ENCODE results near the gene DENND1C. TPM values are rescaled to one million over a fixed set of nuclear protein-coding genes. Genes with fewer than 3 reads are reported as not detected.
A peak's percentile ranks its signal among the peaks of the same experiment; 100 is the strongest.

DENND1C gene
- total RNA-seq, 2 donors from 2014 or later: 64.3 to 73.2 TPM

DNA sequence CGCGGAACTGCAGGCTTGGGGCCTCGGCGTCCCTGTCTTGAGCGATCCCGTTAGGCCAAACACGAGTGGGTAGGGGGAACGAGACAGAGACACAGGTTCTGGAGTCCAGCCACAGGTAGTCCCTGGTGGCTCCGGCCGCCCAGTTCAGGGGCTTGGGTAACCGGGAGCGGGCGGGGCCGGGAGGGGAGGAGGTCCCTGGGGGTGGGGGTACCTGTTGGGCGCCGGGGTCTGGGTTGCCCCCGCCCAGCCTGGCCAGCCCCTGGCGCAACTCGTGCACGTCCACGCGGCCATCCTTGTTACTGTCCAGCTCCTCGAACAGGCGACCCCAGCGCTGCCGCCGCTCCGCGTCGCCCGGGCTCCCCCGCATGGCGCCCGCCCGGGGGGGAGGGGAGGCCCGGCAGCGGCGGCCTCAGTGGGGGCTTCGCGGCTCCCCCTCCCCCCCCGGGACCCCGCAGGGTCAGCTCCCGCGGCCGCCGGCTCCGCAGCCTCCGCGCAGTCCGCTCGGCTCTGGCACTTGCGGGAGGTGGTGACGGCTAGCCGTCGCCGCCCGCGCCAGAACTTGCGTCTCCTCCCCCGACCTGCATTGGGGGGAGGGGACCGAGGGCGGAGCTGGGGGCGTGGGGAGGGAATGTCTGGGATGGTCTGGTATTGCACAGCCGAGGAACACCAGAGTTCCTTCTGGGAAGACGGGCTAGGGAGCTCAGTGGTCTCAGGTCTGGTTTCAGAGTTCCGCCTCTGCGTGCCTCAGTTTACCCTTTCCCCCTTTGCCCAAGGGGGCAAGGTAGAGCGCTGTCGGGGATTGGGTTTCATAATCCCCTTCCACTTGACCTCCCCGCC is 22.1 kb downstream of the DENND1C start, which contains the start of gene SLC25A23:
TSS of gene SLC25A23 (minus strand) at position 531 of the 837 bp plus-strand sequence. CDS start at position 367, 164 bp downstream.
- H3K27me3 Mint-ChIP-seq: peaks cover 2% of the 10 kb centered on the region
- no peak for ATAC-seq (replicated peaks)
- peak within 1 kb of the TSS; percentile 84 for H3K4me3 Mint-ChIP-seq
- H3K27ac Mint-ChIP-seq: peak within 1 kb of the TSS; percentile 84
- H3K9me3 Mint-ChIP-seq: no peaks in the 10 kb centered on the region
- peaks cover 16% of the 10 kb centered on the region for H3K4me1 Mint-ChIP-seq
- H3K36me3 Mint-ChIP-seq (ENCODE audit: low read depth): no peaks in the 10 kb centered on the region

DNA sequence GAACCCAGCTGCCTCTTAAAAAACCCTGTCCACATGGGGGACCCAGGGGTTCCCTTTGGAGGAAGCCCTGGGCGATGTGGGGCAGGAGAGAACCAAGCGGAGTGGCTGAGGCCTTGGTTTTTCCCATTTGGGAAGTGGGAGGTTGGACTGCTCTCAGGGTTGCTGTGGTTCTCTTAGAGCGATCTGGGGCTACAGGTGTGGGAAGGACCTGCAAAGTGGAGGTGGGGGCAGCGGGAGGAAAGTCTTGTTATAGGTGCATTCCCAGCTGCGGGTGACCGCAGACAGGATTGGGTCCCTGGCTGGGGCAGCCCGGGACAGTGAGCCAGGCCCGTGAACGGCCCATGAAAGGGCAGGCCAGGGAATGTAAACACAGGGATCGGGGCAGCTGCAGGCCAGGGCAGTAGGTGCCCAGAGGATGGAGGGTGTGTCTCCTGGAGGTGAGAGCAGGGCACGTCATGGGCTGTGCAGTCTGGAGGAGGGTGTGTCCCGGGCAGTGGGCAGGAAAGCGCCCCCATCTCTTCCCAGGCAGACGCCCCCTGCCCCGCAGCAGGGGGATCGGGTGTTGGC is 22.8 kb downstream of the DENND1C start:
- Mint-ChIP-seq H3K4me3 (peak overlapping the region; percentile 83), H3K27me3 (peaks cover 2% of the 10 kb centered on the region), H3K36me3 (ENCODE audit: low read depth) (no peaks in the 10 kb centered on the region), H3K9me3 (no peaks in the 10 kb centered on the region), H3K4me1 (peaks cover 16% of the 10 kb centered on the region), H3K27ac (peak overlapping the region; percentile 56)
- ATAC-seq (replicated peaks): no peak

DNA sequence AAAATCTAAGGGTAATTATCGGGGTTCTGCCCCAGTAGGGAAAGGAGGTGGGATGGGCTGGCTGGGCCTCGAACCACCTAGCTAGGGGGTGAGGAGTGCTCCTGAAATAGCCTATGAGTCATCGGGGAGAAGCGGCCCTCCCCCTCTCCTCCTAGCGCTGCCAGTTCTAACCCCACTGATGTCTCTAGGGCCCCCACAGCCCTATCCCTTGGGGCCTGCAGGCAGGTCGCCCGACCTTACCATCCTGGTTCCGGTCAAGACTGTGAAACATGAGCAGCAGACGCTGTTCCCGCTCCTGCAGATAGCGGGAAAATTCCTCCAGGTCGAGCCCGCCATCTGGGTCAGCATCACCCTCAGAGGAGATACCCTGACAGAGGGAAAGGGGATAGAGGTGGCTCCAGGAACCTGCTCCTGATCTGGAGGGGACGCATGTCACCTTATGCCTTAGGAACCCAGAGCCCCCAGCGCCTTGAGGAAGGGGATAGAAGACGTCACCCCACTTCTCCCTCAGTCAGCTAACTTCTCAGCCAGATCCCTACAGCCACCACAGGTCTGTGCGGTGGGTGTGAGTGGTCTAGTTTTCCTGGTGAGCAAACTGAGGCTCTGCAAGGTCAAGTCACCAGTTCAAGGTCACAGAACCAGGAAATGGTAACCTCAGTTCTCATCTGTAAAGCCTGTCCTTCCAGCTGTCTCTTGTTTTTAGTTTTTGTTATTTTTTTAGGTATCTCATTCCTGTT is 23.5 kb downstream of the DENND1C start:
- Mint-ChIP-seq H3K27me3 (peaks cover 2% of the 10 kb centered on the region), H3K27ac (peak overlapping the region; percentile 56), H3K36me3 (ENCODE audit: low read depth) (no peaks in the 10 kb centered on the region), H3K4me3 (peak overlapping the region; percentile 83), H3K4me1 (peaks cover 16% of the 10 kb centered on the region), H3K9me3 (no peaks in the 10 kb centered on the region)
- ATAC-seq (replicated peaks): no peak

DNA sequence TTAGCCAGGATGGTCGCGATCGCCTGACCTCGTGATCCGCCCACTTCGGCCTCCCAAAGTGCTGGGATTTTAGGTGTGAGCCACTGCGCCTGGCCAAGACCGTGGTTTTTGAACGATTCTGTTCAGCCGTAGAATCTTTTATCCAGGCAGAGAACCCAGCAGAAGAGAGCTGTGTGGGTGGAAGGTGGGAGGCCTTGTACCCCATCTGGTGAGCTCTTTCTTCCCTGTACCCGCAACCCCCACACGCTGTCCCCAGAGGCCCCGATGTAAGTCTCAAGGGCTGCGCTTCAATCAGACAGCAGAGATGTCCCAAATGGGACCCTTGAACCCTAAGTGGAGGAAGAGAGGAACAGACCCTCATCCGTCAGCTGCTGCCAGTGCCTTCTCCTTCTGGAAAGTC is 25.7 kb downstream of the DENND1C start:
- H3K27ac Mint-ChIP-seq: no peak overlapping the region
- no peak overlapping the region for H3K4me3 Mint-ChIP-seq
- no peaks in the 10 kb centered on the region for H3K9me3 Mint-ChIP-seq
- peaks cover 2% of the 10 kb centered on the region for H3K27me3 Mint-ChIP-seq
- H3K36me3 Mint-ChIP-seq (ENCODE audit: low read depth): no peaks in the 10 kb centered on the region
- no peak for ATAC-seq (replicated peaks)
- peaks cover 16% of the 10 kb centered on the region for H3K4me1 Mint-ChIP-seq

DNA sequence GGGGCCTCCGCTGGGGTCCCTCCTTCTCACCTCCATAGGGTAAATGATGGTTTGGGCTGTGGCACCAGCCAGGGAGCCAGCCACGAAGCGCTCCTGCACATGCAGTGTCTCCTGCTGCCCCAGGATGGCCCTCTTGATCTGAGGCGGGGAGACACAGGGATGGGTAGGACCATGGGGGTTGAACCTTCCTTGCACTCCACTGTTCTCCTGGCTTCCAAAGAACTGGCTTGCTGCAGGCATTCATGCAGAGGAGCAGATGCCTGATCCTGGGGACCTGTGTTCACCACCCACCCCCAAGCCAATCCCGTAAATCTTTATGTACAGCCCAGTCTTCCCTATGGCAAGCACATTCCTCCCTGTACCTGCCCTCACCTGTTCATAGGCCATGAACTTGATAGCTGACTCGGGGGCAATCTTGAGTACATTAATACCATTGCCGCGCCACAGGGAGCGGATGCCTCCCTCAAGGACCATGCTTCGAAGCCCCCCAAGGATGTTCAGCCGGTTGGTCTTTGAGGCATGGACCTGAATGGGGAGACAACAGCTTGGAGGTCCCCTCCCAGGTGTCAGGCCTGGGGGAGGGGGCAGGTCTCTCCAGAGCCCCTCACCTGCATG is 27.5 kb downstream of the DENND1C start:
- H3K27ac Mint-ChIP-seq: no peak overlapping the region
- no peaks in the 10 kb centered on the region for H3K9me3 Mint-ChIP-seq
- H3K4me1 Mint-ChIP-seq: peaks cover 6% of the 10 kb centered on the region
- no peaks in the 10 kb centered on the region for H3K36me3 Mint-ChIP-seq (ENCODE audit: low read depth)
- H3K4me3 Mint-ChIP-seq: no peak overlapping the region
- H3K27me3 Mint-ChIP-seq: peaks cover 2% of the 10 kb centered on the region
- ATAC-seq (replicated peaks): no peak

DNA sequence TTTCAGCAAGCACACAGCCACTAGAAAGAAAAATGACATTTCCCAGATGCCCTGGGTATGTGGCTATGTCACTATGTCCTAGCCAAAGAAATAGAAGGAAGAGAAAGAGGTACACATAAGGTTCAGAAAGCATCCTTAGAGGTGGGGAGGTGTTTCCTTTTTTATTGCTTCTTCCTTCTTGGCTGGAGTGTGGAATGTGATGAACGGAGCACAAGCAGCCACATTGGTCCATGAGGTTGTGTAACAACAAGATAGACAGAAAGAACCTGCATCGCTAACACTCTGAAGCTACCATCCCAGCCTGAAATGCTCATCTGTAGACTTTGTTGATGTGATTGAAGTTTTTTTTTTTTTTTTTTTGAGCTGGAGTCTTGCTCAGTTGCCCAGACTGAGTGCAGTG is 28.7 kb downstream of the DENND1C start:
- ATAC-seq (replicated peaks): no peak
- no peaks in the 10 kb centered on the region for H3K4me1 Mint-ChIP-seq
- H3K27ac Mint-ChIP-seq: no peak overlapping the region
- no peaks in the 10 kb centered on the region for H3K36me3 Mint-ChIP-seq (ENCODE audit: low read depth)
- no peaks in the 10 kb centered on the region for H3K27me3 Mint-ChIP-seq
- no peaks in the 10 kb centered on the region for H3K9me3 Mint-ChIP-seq
- no peak overlapping the region for H3K4me3 Mint-ChIP-seq

DNA sequence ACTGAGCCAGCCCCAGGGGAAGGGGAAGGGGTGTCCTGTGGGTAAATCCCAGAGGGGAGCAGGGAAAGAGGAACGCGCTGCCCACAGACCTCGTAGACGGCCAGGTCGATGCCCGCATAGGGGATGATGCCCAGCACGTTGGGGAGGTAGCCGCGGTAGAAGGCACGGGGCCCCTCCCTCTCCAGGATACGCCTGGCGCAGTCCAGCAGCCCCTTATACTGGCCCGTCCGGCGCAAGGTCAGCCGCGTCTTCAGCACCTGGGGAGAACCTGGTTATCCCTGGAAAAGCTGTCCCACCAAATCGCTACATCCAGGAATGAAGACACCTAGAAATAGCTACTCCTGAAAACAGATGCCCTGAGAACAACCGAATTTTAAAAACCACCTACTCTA is 29.4 kb downstream of the DENND1C start:
- no peak for ATAC-seq (replicated peaks)
- no peaks in the 10 kb centered on the region for H3K36me3 Mint-ChIP-seq (ENCODE audit: low read depth)
- H3K27ac Mint-ChIP-seq: no peak overlapping the region
- no peaks in the 10 kb centered on the region for H3K4me1 Mint-ChIP-seq
- no peaks in the 10 kb centered on the region for H3K9me3 Mint-ChIP-seq
- H3K27me3 Mint-ChIP-seq: no peaks in the 10 kb centered on the region
- H3K4me3 Mint-ChIP-seq: no peak overlapping the region

DNA sequence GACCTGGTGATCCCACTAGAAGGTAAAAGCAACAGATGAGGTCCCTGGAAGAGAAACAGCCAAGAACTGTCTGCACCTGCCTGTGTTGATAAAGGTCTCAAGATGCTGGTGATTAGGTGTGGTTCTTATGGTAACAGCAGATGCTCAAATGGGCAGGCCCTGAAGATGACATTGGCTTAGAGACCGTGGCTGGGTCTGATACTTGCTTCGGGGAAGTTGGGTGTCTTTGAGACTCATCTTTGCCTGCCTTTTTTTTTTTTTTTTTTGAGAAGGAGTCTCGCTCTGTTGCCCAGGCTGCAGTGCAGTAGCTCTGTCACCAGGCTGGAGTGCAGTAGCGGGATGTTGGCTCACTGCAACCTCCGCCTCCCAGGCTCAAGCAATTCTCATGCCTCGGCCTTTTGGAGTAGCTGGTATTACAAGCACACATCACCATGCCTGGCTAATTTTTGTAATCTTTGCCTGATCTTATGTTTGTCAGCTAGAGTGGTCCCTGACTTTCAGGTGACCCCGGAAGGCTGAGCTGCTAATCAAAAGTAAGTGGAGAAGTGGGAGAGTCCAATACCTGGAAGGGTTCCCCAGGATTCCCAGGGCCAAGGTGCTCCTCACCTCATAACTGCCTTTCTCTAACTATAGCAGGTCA is 29.9 kb downstream of the DENND1C start:
- Mint-ChIP-seq H3K36me3 (ENCODE audit: low read depth) (no peaks in the 10 kb centered on the region), H3K9me3 (no peaks in the 10 kb centered on the region)
- ATAC-seq (replicated peaks): no peak

DNA sequence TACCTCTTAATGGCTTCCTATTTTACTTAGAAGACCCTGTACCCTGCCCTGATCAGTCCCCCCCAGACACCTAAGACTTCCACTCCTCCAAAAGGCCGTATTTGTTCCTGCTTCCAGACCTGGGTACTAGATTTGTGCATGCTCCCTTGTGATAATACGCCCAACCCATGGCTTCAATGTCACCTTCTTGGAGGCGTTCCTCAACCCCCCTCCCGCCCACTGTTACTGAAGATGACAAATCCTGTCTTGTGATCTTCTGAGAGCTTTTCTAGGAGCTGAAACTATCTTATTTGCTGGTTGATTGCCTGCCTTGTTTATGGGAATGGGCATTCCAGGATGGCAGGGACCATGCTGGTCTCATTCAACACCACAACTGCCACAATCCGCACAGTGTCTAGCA is 31.4 kb downstream of the DENND1C start:
- H3K4me1 Mint-ChIP-seq: no peaks in the 10 kb centered on the region
- H3K4me3 Mint-ChIP-seq: no peak overlapping the region
- no peak overlapping the region for H3K27ac Mint-ChIP-seq
- no peaks in the 10 kb centered on the region for H3K36me3 Mint-ChIP-seq (ENCODE audit: low read depth)
- H3K27me3 Mint-ChIP-seq: no peaks in the 10 kb centered on the region
- H3K9me3 Mint-ChIP-seq: no peaks in the 10 kb centered on the region
- ATAC-seq (replicated peaks): no peak

More for the DNA sequence above, 29.9 kb downstream of the DENND1C start:
- Mint-ChIP-seq H3K27me3 (no peaks in the 10 kb centered on the region), H3K27ac (no peak overlapping the region), H3K4me3 (no peak overlapping the region), H3K4me1 (no peaks in the 10 kb centered on the region)

DNA sequence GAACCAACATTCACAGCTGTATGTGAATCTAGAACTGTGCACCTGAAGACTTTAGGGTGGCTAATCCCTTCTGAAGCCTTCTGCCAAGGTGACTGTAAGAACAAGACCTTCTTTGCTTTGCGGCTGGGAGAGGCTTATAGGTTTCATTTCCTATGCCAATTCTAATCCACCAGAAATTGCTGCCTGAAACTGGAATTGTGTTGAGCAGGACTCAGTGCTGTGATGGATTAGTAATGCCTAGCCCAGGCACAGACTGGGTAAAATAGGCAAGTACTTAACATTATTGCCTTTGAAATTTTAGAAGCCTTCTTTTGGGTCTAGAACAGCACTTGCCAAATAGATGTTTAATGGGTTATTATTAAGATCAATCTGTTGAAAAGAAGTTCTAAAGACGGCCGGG is 33.5 kb downstream of the DENND1C start:
- no peak overlapping the region for H3K27ac Mint-ChIP-seq
- no peaks in the 10 kb centered on the region for H3K36me3 Mint-ChIP-seq (ENCODE audit: low read depth)
- ATAC-seq (replicated peaks): no peak
- H3K4me3 Mint-ChIP-seq: no peak overlapping the region
- H3K4me1 Mint-ChIP-seq: no peaks in the 10 kb centered on the region
- H3K27me3 Mint-ChIP-seq: no peaks in the 10 kb centered on the region
- no peaks in the 10 kb centered on the region for H3K9me3 Mint-ChIP-seq

DNA sequence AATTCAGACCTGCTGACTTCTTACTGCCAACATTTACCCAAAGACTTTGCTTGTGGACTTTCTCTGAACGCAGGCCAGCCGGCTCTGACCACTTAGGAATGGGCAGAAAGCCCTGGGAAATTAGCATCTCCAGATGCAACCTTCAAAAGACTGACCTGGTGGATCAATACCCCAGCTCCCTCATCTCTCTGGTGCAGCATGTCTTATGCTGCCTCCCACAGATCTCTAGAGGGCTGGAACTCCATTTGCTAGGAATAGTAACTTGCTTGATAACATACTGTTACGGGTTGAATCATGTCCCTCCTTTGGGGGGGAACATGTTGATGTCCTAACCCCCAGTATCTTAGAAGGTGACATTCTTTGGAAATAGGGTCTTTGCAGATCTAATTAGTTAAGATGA is 35.1 kb downstream of the DENND1C start:
- Mint-ChIP-seq H3K27me3 (no peaks in the 10 kb centered on the region), H3K9me3 (no peaks in the 10 kb centered on the region)
- ATAC-seq (replicated peaks): no peak

DNA sequence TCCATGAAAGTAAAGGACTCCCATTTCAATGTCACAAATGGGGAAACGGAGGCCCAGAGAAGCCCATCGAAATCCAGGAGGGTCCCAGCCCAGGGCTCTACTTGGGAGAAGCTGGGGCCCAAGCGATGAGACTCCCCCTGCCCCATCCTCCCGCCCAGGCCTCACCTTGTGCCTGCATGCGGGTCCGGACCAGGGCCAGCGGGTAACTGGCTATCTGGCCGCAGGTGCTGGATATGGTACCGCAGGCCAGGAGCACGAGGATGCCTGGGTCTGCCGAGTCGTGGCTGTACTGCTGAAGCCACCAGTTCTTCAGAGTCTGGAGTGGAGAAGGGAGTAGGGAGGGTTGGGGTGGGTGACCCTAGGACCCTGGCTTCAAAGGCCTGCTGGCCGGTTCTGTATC is 37.6 kb downstream of the DENND1C start:
- Mint-ChIP-seq H3K9me3 (no peaks in the 10 kb centered on the region), H3K36me3 (ENCODE audit: low read depth) (no peaks in the 10 kb centered on the region), H3K27me3 (no peaks in the 10 kb centered on the region), H3K4me3 (no peak overlapping the region), H3K27ac (no peak overlapping the region), H3K4me1 (no peaks in the 10 kb centered on the region)
- no peak for ATAC-seq (replicated peaks)

More for the DNA sequence above, 35.1 kb downstream of the DENND1C start:
- H3K4me3 Mint-ChIP-seq: no peak overlapping the region
- H3K27ac Mint-ChIP-seq: peak overlapping the region; percentile 22
- H3K36me3 Mint-ChIP-seq (ENCODE audit: low read depth): no peaks in the 10 kb centered on the region
- no peaks in the 10 kb centered on the region for H3K4me1 Mint-ChIP-seq

DNA sequence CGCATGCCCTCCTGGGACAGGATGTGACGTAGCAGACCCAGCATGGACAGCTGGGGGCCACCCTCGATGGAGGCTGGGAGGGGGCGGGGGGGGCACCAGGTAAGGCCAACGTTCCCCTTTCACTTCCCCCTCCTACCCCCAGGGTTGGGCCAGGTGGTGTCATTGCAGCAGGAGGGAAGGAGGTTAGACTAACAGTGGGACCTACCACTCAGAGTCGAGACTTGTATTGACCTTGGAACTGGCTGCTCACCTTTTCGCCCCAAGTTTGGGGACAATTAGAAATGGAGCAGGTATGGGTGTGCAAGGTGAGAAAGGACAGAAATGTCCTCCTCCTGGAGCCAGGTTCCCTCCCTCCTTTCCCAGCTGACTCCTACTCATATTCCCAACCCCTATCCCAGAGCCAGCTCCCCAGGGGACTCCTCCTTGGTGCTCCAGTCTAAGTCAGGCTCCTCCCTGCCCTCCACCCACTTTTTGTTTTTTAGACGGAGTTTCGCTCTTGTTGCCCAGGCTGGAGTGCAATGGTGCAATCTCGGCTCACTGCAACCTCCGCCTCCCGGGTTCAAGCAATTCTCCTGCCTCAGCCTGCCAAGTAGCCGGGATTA is 39.4 kb downstream of the DENND1C start:
- Mint-ChIP-seq H3K9me3 (no peaks in the 10 kb centered on the region), H3K4me3 (no peak overlapping the region), H3K4me1 (no peaks in the 10 kb centered on the region), H3K27me3 (no peaks in the 10 kb centered on the region), H3K27ac (no peak overlapping the region), H3K36me3 (ENCODE audit: low read depth) (no peaks in the 10 kb centered on the region)
- no peak for ATAC-seq (replicated peaks)

DNA sequence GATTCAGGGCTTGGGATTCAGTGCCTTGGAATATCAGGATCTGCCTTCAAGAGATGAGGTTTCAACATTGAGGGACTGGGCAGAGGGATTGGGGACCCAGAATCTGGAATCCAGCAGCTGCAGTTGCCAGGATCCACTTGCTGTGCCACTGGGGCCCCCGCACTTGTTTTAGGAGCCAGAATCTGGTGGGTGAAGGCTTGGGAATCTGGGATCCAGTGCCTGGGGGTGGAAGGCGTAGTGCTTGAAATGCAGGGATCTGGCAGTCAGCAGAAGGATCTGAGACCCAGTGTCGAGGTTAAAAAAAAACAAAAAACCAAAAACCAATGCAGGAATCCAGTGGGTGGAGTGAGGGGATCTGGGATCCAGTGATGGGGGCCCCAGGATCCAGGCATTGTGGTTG is 40.7 kb downstream of the DENND1C start:
- H3K36me3 Mint-ChIP-seq (ENCODE audit: low read depth): no peaks in the 10 kb centered on the region
- peak overlapping the region; percentile 25 for H3K27ac Mint-ChIP-seq
- ATAC-seq (replicated peaks): no peak
- no peaks in the 10 kb centered on the region for H3K4me1 Mint-ChIP-seq
- H3K4me3 Mint-ChIP-seq: no peak overlapping the region
- no peaks in the 10 kb centered on the region for H3K9me3 Mint-ChIP-seq
- H3K27me3 Mint-ChIP-seq: no peaks in the 10 kb centered on the region
